NCI-H1694 treated with DMSO at 0.1 percent for 48 hours (cell line): Measurements from ENCODE around the gene NAGLU.

Experiments
- DNase-seq: peaks from one replicate; lab custom pipeline; 2025; lab: John Stamatoyannopoulos, UW

The NAGLU gene

GRCh38 chr17:42565523-42566214 lies 29.6 kb downstream of the NAGLU start:
- DNase-seq: no peak

GRCh38 chr17:42566215-42566882 lies 30.3 kb downstream of the NAGLU start:
- no peak for DNase-seq

DNA sequence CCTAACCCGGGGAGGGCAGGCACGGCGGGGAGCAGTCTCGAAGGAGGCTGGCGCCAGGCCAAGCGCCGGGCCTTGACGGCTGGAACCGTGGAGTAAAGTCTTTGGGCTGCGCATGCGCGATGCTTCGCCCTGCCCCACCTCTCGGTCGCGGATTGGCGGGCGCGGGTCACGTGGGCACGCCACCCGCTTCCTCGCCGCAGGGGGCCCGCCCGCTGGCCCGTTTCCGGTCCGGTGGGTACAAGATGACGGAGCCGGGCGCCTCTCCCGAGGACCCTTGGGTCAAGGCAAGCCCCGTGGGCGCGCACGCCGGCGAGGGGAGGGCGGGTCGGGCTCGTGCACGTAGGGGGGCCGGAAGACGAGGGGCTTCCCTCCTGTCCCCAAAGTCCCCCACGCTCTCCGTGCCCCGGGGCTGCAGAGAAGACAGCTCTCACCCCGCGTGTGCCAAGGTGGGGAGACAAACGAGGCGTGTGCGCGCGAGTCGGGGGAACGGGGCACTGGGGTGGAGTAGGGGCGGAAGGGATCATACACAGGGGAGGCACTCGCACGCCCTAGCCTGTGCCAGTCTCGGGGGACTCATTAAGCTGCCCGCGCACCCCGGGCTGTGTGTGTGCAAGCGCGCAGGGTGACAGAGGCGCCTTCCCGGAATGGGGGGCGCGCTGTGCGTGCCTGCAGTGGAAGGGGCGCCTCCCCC lies 31.0 kb downstream of the NAGLU start, which contains the start of gene MLX:
Gene MLX (plus strand): TSS at position 218 of the 691 bp plus-strand sequence. CDS start 25 bp downstream, at position 243.
- DNase-seq: peak; percentile 86

DNA sequence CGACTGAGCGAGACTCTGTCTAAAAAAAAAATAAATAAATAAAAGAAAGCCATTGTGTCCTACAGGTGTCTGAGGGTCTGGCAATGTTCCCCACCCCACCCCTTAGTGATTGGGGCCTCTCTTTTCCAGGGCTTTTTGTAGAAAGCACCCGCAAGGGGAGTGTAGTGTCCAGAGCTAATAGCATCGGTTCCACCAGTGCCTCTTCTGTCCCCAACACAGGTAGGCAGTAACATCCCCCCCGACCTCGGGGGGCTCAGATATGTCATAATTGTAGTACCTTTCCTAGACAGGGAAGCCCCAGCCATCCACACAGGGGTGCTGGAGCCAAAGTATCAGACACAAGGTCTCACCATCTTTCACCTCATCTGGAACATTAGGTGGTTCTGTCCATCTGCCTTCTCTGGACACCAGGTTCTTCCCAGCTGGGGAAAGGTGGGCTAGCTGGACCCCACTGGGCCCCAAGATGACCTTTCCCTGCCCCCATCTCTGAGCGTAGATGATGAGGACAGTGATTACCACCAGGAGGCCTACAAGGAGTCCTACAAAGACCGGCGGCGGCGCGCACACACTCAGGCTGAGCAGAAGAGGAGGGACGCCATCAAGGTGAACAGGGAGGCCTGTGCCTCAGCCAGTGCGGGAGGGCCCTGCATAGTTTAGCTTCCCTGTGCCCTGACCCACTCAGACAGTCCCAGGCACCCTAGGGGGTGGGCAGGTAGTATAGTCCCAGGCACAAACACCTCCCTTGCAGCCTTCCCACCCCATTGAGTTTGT lies 32.5 kb downstream of the NAGLU start:
- no peak for DNase-seq

DNA sequence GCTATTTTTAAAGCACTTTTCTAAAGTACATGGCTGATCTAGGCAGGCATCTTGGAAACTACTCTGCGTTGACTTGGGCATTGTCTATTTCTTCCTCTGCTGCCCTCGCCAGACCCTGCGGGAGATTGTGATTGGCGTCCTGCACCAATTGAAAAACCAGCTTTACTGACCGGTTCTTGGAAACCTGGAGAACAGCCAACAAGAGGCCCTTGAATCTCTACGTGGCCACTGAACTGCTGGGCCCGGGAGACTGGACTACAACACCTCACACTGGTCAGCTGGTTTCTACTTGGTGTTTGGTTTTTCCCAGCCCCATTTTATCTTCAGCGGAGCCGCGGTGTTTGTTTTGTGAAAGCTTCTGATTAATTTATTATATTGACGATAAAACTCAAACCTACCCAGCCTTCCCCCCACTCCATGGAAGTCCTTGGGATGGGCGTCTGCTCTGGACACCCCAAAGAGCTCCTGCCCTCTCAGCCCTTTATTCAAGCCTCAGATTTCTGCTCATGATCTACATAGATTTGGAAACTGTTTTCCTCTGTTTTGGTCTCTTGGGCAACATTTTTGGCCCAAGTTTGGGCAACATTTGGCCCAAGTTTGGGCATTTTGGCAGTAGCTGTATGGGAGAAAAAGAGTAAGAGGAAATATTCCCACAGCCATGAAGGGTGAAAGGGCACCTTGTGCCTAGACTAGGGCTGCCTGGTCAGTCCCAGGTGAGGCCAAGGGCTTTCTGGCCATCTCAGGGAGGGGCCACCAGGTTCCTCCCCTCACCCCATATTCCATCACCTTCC lies 35.6 kb downstream of the NAGLU start:
- no peak for DNase-seq

- DNase-seq: no peak
Observed at GRCh38 chr17:42573095-42573494, 37.1 kb downstream of the NAGLU start.

GRCh38 chr17:42574463-42574862 lies 38.4 kb downstream of the NAGLU start:
- no peak for DNase-seq

GRCh38 chr17:42577140-42577531 lies 41.1 kb downstream of the NAGLU start:
- no peak for DNase-seq

DNA sequence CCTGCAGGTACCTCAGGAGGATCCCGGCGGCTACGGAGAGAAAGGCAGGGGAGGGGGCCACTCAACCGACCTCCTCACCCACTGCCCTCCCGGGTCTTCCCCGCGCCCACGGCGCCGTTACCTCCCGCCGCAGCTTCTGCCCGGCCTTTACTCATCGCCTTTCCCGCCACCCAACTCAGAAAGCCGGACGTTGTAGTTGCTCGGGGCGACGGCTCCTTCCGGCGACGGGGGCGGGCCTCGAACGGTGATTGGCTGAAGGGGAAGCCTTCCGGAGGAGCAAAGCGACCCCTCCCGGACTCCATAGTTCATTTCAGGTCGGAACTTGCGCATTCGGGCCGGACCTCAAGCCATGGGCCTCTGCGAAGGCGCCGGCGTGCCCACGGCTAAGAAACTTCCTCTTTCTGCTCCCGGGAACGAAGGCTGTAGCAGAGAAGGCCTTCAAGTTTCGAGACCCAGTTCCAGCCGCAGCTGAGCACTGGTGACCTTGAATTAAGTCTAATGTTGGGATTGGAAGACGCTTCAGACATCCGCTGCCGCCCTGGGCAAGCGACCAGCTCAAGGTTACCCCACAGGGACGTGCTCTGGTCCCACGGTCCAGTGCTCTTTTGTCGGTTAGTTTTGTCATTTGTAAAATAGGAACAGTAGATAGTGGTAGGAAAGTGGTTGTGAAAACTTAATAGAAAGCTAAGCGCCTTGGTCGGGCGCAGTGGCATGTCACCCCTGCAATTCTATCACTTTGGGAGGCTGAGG lies 41.7 kb downstream of the NAGLU start, which contains the start of gene PSMC3IP:
Gene PSMC3IP (minus strand): TSS at position 198 of the 750 bp plus-strand sequence. CDS start 43 bp downstream, at position 155.
- peak; percentile 92 for DNase-seq

DNA sequence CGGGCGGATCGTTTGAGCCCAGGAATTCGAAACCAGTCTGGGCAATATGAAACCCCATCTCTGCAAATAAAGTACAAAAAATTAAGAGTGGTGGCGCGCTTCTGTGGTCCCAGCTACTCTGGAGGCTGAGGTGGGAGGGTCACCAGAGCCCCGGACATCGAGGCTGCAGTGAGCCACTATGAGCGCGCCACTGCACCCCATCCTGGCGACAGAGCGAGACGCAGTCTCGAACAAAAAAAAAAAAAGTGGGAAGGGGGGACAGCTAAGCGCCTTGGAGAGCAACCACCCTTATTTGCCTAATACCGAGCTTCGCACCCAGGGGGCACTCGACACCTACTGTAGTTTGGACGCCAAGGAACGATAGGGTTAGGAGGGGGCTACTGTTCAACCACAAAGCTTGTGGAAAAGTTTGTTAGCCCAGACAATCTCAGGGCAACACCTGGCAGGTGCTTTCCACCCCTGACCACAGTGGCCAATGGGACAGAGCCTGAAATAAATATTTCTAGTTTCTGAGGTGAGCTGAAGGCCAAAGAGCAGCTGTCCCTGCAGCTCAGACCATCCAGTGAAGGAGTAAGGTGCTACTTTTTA lies 42.3 kb downstream of the NAGLU start:
- peak; percentile 83 for DNase-seq

GRCh38 chr17:42579794-42580551 lies 43.9 kb downstream of the NAGLU start:
- no peak for DNase-seq

DNA sequence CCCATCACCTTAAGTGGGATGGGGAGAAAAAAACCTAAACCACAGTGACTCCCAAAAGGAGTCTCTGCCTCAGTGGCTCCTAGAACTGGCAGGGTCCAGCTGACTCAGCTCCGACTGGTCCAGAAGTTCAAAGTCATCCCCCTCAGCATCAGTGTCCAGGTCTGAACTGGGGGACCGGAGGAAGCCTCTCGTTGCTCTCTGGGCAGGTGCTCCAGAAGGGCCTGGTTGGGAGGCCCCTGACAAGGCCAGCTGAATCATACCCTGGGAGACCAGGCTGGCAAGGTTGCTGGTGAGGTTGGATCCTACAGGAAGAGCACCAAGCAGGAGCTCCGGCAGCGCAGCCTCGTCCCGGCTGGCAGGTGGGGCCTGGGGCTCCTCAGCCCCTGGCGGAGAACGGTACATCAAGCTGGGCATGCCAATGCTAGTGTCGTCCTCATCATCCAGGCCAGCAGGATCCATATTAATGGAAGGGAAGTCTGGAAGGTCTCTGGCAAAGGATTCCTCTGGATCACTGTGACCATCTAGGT lies 45.8 kb downstream of the NAGLU start:
- DNase-seq: no peak

DNA sequence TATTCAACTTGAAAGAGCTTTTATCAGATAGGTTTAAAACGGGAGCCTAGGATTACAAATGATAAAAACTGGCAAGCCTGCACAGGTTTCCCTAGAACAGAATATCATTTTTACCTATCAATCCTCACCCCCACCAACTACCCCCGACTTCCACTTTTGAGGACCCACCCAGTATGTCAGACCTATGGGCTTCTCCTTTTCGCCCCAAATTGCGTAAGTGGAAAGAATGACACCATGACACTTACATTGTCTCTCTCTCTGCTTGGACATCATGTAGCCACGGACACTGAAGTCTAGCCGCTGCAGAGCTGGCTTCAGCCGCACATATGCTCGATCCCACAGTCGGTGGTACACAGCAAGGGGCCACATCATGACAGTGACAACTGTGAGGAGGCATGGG lies 48.8 kb downstream of the NAGLU start:
- DNase-seq: no peak

GRCh38 chr17:42585353-42585752 lies 49.3 kb downstream of the NAGLU start:
- no peak for DNase-seq

GRCh38 chr17:42586514-42587230 lies 50.6 kb downstream of the NAGLU start:
- DNase-seq: no peak

GRCh38 chr17:42590886-42591285 lies 54.8 kb downstream of the NAGLU start:
- DNase-seq: no peak

GRCh38 chr17:42591411-42591810 lies 55.4 kb downstream of the NAGLU start:
- no peak for DNase-seq
